ENCODE measurements around the gene COX18.

Gene COX18, protein sequence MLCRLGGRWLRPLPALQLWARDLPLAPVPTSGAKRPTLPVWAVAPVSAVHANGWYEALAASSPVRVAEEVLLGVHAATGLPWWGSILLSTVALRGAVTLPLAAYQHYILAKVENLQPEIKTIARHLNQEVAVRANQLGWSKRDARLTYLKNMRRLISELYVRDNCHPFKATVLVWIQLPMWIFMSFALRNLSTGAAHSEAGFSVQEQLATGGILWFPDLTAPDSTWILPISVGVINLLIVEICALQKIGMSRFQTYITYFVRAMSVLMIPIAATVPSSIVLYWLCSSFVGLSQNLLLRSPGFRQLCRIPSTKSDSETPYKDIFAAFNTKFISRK

DNA sequence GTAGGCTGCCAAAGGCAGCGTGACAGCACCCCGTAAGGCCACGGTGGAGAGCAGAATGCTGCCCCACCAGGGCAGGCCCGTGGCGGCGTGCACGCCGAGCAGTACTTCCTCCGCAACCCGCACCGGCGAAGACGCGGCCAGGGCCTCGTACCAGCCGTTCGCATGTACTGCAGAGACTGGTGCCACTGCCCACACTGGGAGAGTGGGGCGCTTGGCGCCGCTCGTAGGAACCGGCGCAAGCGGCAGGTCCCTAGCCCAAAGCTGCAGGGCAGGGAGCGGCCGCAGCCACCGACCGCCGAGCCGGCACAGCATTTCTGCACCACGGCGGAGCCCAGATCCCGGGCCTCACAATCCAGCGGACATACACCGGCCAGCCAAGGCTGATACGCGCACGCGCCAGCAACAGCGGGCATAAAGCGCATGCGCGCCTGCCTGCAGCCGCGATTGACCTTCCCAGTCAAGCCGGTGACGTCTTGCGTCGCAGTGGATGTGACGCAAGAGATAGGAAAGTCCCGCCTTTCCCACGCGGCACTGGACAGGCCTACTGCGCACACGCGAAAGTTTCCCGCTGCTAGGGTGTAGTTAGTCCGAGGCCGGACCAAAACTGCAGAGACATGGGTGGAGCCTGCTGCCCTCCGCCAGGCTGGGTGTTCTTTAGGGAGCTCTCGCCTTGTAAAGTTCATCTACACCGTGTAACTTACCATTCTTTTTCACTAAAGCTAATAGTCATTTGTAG, at the start of gene COX18:
Gene COX18, minus strand, starts transcription at position 379 of the 736 bp plus-strand sequence. Its CDS starts 67 bp downstream, at position 312.
- DNase-seq (ENCODE audit: low read depth) = peak; percentile 93

DNA sequence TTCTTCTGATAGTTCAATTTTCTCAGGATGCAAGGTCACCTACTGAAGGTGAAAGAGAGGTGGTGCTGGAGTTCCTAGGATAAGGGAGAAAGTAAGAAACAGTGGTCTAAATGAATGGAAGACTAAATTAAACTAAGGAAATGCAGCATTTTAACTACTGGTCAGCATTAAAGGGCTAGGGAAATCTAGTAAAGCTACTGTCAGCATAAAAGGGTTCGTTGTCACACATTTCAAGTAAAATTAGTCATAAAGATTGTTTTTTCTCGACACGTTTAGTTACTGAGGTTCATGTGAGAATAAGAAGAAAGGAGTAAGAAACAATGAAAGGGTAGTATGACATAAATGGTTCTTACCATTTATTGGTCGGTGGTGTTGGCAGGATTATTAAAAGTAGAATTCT, 40.0 kb upstream of the COX18 start:
- no peak for DNase-seq (ENCODE audit: low read depth)

DNA sequence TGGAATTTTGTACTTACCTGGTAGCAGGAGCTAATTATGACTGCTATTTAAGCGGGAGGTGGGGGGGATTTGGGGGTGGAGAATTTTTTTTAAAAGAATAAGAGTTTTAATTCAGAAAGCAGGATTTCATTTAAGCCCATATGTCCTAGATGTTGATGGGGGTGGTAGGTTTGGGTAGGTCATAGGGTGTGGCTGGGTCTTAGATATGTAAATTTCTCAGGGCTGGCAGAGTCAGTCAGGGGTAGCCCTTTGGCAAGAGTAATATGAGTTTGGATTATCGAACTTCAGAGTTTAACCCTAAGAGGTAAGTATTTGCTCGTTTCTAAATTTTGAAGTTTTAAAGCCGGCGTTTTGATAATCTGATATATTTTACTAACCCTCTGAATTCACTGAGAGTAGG, 35.2 kb upstream of the COX18 start:
- no peak for DNase-seq (ENCODE audit: low read depth)

DNA sequence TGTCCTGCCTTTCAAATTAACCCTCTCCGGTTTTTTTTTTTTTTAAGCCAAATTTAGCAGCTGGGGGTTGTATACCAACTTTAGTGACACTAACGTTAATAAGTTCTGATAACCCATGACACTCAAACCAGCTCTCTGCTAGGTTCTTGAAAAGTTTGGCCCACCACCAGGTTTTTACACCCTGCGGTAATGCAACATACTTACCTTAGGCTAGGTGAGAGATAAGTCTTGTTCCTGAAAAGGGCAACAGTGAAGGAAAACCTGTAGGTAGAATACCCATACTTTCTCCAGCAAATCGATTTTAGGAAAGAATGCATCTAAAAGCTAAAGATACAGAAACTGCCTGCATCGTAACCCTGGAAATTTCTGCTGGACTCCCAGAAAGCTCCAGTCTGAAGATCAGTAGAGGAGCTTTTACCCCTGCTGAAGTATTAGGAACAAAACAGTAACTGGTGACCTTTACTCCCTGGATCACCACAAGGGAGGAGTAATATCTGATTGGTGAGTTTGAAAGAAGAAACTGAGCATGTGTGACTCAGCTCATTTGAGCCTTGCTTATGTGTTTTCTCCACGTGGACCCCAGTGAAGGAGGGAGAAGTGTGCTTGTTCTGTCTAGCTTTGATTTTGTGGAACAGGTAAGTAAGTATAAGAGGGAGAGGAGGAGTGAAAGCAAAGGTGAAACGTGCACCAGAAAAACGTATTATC, 34.4 kb upstream of the COX18 start:
- DNase-seq (ENCODE audit: low read depth) = no peak

DNA sequence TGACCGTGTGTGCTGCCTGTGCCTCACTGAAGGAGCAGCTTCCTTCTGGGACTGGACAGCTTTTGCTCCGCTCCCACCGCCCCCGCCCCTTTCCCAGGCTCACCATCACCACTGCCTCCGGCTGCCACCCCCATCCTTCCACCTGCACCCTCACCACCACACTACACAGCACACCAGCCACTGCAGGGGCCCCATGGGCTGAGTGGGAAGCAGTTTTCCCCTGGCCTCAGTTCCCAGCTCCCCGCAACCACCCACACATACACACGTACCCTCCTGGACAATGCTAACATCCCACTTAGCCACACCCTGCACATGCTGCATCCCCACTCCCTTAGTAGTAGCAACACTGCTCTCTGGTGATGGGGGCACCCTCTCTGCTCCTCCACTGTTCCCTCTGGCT, 29.6 kb upstream of the COX18 start:
- no peak for DNase-seq (ENCODE audit: low read depth)

DNA sequence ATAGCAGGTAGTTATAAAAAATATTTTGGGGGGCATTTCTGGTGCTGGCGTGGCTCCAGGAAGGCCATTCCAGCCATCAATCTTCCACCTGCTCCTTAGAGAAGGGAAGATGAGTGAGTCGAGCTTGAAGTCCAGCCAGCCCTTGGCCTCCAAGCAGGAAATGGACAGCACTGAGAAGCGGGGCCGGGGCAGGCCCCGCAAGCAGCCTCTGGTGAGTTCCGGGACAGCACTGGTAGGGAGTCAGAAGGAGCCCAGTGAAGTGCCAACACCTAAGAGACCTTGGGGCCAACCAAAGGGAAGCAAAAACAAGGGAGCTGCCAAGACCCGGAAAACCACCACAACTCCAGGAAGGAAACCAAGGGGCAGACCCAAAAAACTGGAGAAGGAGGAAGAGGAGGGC, 29.2 kb upstream of the COX18 start:
- no peak for DNase-seq (ENCODE audit: low read depth)

DNA sequence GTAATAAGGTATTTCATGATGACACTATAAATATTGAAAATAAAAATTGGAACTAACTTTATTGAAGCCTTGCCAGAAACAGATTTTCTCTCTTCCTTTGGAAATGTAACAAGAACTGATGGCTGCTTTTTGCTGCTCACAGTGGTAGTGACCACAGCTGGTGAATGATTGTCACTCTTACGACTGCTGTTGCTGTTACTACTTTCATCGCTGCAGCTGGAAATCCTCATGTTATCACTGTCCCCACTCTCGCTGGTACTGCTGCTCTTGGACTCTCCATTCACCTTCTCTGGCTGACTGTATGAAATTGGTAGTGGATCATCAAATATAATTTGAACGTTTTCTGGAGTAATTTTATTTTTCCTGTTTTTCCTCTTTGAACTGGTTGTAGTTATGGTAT, 28.5 kb upstream of the COX18 start:
- no peak for DNase-seq (ENCODE audit: low read depth)

DNA sequence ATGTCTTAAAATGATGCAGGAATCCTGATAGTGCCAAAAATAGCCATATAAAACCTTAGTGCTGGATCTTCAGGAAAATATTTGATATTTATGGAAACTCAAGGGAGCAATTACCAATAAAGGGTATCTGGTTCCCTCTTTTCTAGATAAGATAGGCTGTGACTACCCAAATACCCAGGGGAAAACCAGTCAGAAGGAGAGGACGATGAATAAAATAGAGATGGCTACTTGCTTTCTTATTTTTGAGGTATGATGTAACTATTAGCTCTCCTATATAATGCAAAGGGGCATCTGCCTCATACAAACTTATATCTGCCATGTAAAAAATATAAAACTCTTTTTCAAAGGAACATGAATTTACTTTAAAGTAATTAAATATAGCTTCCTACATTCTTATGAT, 23.4 kb upstream of the COX18 start:
- DNase-seq (ENCODE audit: low read depth) = no peak

DNA sequence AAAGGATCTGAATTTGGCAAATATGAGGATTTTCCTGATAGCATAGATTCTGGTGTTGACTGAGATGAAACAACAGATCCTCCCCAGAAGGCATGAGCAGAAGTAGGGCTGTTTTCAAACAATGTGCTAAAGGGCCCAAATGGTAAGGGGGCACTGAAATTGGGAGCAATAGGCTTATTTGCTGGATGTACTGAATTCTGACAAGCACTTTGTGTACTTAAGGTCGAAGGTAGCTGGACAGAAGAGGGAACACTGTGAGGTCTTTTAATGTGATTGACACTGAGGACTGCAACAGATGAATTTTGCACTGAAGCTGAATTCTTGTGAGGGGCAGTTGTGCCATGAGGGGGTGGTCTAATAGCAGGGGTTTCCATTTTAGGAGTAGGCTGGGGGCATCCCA, 21.2 kb upstream of the COX18 start:
- DNase-seq (ENCODE audit: low read depth) = no peak

DNA sequence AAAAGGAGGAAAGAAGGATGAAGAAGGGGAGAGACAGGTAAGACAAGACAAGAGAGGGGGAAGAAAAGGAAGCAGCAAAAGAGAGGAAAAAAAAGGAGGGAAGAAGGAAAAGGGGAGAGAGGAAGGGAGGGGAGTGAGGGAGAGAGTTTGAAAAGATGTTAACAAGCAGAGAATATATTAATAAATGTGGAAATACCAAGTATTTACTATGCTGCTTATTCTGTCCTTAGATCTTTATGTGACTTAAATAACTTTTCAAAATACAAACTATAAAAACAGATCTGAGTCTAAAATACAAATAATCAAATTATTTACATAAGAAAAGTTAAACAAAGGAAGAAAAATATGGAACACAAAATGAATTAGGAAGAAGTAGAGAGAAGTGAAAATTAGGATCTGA, 18.4 kb upstream of the COX18 start:
- DNase-seq (ENCODE audit: low read depth) = no peak

DNA sequence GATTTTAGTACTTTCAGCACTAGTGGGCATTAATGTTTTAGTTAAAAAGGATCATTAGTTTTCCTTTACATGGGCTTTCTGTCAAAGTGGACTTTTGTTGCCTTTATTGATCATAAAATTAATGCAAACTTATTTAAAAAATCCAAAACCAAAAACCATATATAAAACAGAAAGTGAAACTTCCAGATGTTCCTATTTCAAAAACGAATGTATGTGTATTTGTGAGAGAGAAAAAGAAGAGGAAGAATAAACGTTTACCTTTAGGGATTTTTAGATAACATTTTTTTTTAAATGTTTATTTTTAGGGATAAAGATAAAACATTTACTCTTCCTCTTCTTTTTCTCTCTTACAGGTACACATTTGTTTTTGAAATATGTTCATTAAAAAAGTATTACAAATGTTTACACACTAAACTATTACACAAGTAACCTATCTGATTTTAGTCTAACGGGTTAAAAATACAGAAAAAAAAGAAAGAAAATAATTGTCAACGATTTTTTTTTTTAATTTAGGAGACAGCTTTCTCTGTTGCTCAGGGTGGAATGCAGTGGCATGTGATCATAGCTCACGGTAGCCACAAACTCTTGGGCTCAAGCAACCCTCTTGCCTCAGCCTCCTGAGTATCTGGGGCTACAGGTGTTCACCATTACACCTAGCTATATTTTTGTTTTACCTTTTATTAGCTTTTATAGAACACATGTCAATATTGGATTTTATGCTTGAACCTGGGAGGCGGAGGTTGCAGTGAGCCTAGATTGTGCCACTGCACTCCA, 16.8 kb upstream of the COX18 start:
- DNase-seq (ENCODE audit: low read depth) = no peak

DNA sequence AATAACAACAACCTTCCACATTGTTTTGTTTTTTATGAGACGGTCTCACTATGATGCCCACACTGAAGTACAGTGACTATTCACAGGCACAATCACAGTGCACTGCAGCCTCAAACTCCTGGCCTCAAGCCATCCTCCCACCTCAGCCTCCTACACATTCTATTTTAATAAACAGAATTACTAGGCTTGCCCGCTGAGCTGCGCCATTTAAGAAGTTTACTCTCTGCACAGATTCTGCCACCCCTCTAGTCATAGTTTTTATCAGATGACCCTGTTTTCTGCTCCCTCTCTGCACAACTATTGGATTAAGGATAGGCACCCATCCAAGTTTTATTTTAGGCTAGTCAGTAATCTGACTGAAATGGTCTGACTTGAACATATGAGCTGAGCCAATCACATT, 11.3 kb upstream of the COX18 start:
- no peak for DNase-seq (ENCODE audit: low read depth)

DNA sequence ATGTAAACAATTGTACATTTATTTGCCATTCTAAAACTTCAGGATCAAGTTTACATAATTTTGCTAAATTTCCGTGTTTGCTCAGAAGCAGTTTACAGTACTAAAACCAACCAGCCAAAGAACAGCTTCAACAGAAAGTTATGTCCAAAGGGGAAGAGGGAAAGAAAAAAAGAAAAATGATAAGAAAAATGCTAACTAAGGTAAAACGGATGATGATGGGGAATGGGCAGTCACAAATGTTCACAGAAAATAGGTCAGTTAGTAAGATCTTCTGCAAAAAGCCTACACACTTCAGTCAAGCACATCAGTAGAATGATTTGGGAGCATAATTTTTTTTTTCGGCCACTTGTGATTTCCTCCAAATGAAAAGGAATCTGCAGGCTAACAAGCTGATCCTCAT, 6.3 kb upstream of the COX18 start:
- no peak for DNase-seq (ENCODE audit: low read depth)

DNA sequence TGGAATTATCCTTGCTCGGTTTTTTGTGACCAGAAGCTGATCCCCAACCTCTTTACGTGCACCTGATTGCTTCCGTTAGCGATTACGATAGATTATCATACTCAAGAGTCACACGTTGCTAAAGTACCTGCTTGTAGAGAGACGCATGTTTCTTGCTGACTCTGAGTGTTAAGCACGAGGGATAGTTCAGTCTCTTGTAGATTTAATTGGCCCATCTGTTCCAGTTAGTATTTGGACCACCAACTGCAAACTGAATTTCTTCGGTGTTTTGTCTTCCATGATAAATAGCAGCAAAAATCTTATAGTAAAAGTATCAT, 516 bp upstream of the COX18 start:
- no peak for DNase-seq (ENCODE audit: low read depth)

DNA sequence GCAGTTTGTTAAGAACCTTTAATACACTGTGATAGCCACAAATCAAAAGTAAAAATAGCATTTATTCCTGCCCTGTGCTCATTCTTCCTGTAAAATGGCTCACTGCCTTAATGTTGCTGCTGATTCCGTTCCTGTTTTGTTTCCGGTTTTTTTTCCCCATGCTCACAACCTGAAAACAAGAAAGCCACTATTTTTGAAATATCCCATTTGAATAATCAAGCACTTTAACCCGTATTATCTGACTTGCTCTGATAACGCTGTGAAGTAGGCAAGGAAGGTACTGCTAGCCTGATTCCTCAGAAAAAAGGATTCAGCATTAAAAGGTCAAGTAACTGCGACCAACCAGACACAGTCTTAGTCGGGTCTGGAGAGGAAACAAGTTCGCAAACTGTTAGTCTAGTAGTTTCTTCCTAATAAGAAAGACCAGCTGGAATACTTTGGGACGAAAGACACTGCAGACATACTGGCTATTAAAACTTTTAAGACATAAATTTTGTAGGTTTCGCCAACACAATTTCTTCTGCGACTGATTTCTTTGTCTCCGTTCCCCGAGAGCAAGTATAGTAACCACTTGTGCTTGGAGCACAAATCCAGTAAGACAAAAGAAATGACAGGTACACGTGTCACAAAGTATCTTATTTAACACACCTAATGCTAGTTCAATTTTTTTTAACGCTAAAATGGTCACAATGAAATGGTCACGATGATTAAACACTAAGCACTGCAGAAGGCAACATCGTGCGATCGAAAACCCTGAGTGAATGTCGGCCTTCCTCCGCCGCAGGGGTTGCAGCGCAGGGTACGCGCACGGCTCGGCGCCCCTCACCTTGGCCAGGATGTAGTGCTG, 802 bp downstream of the COX18 start:
- peak; percentile 38 for DNase-seq (ENCODE audit: low read depth)

DNA sequence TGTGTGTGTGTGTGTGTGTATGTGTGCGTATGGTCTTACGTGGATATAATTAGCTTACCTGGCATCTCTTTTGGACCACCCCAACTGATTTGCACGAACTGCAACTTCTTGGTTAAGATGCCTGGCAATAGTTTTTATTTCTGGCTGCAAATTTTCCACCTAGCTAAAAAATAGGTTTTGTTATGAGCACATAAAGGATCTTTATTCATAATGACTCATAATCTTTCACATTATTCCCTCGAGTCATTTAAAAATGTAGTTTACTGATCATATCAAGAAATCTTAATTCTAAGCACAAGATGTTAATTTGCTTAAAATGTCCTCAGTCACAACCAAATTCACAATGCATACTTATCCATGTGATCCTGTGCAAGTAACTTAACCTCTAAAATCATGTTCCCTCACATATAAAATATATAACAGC, 1.5 kb downstream of the COX18 start:
- no peak for DNase-seq (ENCODE audit: low read depth)

DNA sequence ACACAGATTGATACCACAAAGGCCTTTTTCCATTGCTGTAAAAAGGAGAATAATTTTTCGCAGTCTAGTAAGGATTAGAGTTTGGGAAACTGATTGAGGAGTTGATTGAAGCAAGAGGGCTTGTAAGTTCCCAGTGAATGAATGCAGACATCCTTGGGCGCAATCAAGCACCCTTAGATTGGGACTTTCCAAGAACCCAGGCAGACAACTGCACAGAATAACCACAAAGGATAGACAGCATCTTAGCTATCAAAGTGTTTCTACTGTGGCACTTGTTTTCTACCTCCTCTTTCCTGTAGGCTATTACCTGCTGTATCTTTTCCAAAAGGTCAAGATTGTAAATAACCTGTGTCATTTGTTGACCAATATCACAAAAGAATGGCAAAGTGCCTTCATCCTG, 2.6 kb downstream of the COX18 start:
- DNase-seq (ENCODE audit: low read depth) = no peak

DNA sequence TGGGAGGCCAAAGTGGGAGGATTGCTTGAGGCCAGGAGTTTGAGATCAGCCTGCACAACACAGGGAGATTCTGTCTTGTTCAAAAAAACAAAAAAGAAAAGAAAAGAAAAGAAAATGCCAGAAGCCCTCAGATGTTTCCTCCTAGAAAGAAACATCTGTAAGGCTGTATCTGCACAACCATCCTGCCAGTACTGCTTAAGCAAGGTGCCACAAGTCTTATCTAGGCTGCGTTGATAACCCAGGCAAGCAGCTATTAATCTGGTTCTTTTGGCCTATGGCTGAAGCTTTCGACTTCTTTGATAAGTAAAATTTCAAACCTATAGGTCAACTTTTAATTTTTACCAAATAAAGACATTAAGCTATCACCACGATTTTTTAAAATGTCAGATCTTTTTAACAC, 3.1 kb downstream of the COX18 start:
- DNase-seq (ENCODE audit: low read depth) = no peak

DNA sequence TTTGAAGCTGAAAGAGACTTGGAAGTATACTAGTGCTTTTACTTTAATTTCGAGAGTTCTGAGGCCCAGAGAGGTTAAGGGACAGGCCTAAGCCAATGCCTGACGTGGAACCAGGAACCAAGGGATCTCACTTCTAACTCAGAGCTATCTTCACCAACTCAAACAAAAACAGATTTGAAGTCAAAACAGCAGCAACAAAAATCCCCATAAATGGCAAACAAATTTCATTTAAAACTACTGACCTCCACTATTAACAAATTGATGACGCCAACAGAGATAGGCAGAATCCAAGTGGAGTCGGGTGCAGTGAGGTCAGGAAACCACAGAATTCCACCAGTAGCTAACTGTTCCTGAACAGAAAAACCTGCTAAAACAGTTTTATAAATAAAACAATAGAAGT, 5.0 kb downstream of the COX18 start:
- DNase-seq (ENCODE audit: low read depth) = no peak

DNA sequence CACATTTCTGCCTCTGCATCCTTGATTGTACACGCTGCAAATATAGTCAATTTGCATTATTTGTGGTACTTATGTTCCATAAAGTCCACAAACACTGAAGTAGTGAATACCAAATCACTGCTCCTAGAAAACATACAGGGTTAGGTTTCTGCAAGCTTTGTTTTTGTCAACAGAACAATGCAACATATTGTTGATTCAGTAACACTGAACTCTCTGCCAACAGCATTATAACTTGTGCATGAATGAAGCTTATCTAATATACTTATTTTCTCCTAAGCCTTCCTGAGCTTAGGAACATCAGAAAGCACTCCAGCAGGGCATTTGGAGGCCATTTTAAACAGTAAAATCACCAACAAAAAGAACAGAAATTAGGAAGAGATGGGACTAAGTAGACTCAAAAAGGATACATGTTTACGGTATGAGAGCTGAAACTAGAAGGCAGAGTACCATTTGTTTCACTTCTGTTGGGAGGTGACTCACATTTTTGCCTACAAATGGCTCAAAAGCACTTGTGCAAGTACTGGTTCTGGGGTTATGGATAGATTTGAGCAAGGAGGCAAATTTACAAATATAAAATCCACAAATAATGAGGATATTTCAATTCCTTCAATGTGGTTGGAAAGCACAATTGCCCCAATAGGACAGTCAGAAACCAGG, 14.1 kb downstream of the COX18 start:
- DNase-seq (ENCODE audit: low read depth) = no peak

DNA sequence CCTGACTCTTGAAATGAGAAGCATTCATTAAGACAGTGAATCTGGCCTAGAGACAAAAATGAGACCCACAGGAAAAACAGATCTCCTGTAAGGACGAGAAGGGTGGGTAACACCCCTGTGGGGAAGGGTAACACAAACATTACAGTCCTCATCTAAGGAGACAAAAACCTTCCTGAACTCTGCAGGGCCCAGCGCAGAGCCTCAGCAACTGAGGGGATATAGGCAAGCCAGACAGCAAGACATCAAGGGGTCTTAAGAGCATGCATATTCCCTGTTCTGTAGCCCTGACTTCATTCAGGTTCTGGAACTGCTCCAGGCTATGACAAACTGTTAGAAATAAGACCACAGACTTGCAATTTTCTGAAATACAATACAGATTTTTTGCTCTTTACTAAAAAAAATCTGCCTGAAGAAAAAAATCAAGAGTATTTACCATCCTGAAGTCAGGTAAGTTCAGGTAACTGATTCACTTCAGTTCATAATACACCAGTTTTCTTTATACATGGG, 15.5 kb downstream of the COX18 start:
- no peak for DNase-seq (ENCODE audit: low read depth)

All from HS-27A (cell line).